Peyer's patch (tissue), 4 donors: Measurements from ENCODE around the gene GNB1L. TPM values are rescaled to one million over a fixed set of nuclear protein-coding genes. Genes with fewer than 3 reads are reported as not detected.

Experiments
- DNase-seq, 3 donors: peaks; one replicate each; pipeline ENCODE4 v3.0.0-alpha.2; 2017 to 2019
- H3K27ac ChIP-seq, 4 donors: fragments of 200-600 bp; sonication (generic); one replicate each; pipeline ENCODE4 v1.5.1; 2016 to 2019
- H3K27me3 ChIP-seq, 2 donors: fragments of 200-600 bp; sonication (generic); one replicate each; pipeline ENCODE4 v1.5.1; 2019
- H3K36me3 ChIP-seq, 3 donors: fragments of 200-600 bp; sonication (generic); one replicate each; pipeline ENCODE4 v1.5.1; 2016 to 2019
- H3K4me1 ChIP-seq, 4 donors: fragments of 200-600 bp; sonication (generic); one replicate each; pipeline ENCODE4 v1.5.1; 2016 to 2019
- H3K4me3 ChIP-seq, 4 donors: fragments of 200-600 bp; sonication (generic); 1 replicate in 3 of 4; 2 replicates in 1 of 4; pipeline ENCODE4 v1.5.1; 2016 to 2019; ENCODE audit warnings: mild to moderate bottlenecking in 1 of 4
- H3K9me3 ChIP-seq, 4 donors: fragments of 200-600 bp; sonication (generic); one replicate each; pipeline ENCODE4 v1.5.1; 2016 to 2019; ENCODE audit warnings: mild to moderate bottlenecking in 1 of 4
- POLR2A ChIP-seq, 2 donors: fragments of 450-650 bp; IDR thresholded peaks; one replicate each; pipeline ENCODE4 v1.5.1; 2017; ENCODE audit warnings: antibody characterized with exemption in 2 of 2, mild to moderate bottlenecking in 2 of 2, moderate library complexity in 2 of 2
- total RNA-seq, 4 donors: library from RNA; depleted of rRNA; stranded (reverse); fragments of >200 nt; gene quantifications; one replicate each; pipeline ENCODE4 v1.1.0, GENCODE V29; 2016
- TF ChIP-seq, protein P1 (sequence below), 6 experiments: fragments of 450-650 bp in 4 of 6; fragments of 200-600 bp in 2 of 6; sonication (generic) in 1 of 6; IDR thresholded peaks; one replicate each; pipeline ENCODE4 v1.5.1; 2017 to 2019; ENCODE audit warnings: antibody characterized with exemption in 6 of 6, mild to moderate bottlenecking in 3 of 6, moderate library complexity in 1 of 6

GNB1L gene
- total RNA-seq, 4 donors from 2014 or later: 3.1 to 6.6 (median 4.9) TPM

DNA sequence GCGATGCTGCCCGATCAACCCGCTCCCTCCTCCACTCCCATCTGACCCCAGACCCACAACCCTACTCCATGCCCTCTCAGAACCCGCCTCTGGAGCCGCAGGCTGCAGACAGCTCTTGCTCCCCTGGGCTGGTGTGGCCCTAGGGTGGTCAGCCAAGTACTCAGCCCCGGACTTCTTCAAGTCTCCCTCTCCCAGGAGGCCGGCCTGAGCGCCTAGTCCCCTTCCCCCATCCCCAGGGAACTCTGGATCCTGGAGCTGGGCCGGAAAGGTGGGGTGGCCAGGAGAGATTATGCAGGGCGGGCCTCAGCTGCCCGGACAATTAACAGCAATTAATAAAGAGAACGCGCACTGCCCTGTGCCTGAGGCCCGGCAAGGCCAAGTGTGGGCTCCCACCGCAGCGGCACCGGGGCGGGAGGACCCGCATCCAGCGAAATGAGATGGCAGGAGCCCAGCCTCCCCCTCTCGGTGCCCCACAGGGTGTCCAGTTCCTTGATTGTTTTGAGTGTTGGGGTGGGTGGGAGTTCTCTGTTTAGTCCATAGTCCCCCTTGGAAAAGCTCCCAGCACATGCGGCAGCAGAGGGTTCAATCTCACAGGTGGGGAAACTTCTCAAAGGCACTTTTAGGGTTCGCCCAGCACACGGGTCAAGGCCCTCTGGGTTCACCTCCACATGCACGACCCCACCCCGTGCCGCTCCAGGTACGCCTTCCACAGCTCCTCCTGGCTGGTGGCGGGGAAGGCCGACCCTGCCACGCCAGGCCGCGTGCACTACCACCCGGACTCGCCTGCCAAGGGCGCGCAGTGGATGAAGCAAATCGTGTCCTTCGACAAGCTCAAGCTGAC lies 91.0 kb downstream of the GNB1L start:
- no peak overlapping the region for H3K4me3 ChIP-seq
- H3K36me3 ChIP-seq: no peaks in the 10 kb centered on the region
- H3K4me1 ChIP-seq: peaks cover 0 to 48% (median 23%) of the 10 kb centered on the region in 4 donors
- no peak for TF ChIP-seq POLR2A (IDR thresholded peaks at IDR 0.05)
- TF ChIP-seq, protein P1, sequence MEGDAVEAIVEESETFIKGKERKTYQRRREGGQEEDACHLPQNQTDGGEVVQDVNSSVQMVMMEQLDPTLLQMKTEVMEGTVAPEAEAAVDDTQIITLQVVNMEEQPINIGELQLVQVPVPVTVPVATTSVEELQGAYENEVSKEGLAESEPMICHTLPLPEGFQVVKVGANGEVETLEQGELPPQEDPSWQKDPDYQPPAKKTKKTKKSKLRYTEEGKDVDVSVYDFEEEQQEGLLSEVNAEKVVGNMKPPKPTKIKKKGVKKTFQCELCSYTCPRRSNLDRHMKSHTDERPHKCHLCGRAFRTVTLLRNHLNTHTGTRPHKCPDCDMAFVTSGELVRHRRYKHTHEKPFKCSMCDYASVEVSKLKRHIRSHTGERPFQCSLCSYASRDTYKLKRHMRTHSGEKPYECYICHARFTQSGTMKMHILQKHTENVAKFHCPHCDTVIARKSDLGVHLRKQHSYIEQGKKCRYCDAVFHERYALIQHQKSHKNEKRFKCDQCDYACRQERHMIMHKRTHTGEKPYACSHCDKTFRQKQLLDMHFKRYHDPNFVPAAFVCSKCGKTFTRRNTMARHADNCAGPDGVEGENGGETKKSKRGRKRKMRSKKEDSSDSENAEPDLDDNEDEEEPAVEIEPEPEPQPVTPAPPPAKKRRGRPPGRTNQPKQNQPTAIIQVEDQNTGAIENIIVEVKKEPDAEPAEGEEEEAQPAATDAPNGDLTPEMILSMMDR (IDR thresholded peaks at IDR 0.05): no peak
- H3K27ac ChIP-seq: no peak overlapping the region
- peaks cover 0 to 77% of the 10 kb centered on the region in 2 donors for H3K27me3 ChIP-seq
- peaks cover 0 to 2% (median 0%) of the 10 kb centered on the region in 4 donors for H3K9me3 ChIP-seq
- no peak for DNase-seq

DNA sequence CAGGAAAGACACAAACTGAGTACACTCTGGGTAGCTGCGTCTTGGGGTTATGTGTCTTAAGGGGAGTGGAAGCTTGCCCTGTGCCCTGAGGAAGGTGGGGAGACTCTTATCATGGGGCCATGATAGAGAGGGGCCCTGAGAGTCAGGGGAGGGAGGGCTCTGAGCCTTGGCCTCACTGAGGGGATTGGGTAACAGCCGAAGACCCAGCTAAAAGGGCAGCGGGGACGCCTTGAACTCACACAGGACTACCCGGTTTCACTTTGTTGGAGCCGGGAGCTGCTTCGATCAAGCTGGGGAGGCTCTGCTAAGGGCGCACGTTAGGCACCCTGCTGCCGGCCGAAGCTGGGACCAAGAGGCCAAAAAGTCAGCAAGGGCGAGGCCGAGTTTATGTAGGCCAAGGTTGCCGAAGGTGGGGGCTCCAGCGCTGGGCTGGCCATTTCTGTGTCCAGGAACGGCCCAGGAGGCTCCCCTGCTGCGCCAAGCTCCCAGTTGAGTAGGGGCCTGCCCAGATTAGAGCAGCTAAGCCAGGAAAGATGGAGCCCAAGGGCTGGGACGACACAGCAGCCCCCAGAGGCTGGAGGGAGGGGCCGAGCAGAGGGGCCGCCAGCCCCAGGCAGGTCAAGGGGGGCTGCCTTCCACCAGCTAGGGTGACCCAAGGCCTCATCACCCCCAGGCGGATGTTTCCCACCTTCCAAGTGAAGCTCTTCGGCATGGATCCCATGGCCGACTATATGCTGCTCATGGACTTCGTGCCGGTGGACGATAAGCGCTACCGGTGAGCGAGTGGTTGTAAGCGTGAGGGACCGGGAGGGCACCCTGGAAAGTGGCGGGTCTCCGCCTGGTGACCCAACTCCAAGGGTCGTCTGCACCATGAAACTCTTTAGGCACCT lies 91.9 kb downstream of the GNB1L start:
- peaks cover 0 to 75% of the 10 kb centered on the region in 2 donors for H3K27me3 ChIP-seq
- no peak overlapping the region for H3K27ac ChIP-seq
- peaks cover 0 to 2% (median 0%) of the 10 kb centered on the region in 4 donors for H3K9me3 ChIP-seq
- no peaks in the 10 kb centered on the region for H3K36me3 ChIP-seq
- DNase-seq: no peak
- no peak overlapping the region for H3K4me3 ChIP-seq
- TF ChIP-seq, protein P1 (IDR thresholded peaks at IDR 0.05): no peak
- no peak for TF ChIP-seq POLR2A (IDR thresholded peaks at IDR 0.05)
- H3K4me1 ChIP-seq: peaks cover 0 to 42% (median 23%) of the 10 kb centered on the region in 4 donors

DNA sequence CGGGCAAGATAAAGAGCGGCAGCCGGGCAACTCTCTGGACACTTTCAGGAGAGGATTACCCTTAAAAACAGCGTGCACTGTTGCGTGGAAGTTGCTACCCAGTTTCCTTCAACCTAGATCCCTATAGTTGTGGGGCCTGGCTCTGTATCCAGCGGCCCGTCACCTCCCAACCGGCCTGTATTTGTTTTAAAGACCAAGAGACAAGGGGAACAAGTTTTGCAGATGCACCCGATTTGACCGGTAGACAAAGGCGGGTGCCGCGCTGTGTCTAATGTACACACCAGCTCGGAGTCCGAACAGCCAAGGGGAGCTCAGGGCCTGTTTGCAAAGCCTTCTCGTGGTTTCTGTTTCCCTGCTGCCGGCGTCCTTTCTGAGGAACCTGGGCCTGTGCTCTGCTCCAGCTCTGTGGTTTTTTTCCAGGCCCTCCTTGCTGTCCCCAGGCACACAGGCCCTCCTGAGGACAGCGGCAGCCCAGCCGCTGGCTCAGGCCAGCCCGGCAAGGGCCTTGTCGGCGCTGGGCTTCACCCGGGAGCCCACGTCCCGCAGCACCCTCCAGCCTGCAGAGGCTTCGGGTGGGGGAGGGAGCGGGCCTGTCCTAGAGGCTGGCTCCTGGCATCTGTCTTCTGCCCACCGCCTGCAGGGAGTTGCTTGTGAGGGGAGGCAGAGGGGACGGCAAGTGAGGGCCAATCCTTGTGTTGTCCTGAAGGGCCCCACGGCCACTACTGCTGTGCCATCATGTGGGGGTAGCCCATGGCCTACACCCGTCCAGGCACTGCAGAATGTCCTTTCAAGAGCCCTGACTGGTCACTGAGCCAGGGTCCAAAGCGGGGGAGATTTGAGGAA lies 92.7 kb downstream of the GNB1L start:
- Histone ChIP-seq H3K27me3 (peaks cover 0 to 66% of the 10 kb centered on the region in 2 donors), H3K27ac (no peak overlapping the region), H3K36me3 (no peaks in the 10 kb centered on the region), H3K9me3 (peaks cover 0 to 2% (median 0%) of the 10 kb centered on the region in 4 donors), H3K4me1 (peaks cover 0 to 38% (median 18%) of the 10 kb centered on the region in 4 donors), H3K4me3 (no peak overlapping the region)
- TF ChIP-seq POLR2A (IDR thresholded peaks at IDR 0.05): no peak
- DNase-seq: no peak

DNA sequence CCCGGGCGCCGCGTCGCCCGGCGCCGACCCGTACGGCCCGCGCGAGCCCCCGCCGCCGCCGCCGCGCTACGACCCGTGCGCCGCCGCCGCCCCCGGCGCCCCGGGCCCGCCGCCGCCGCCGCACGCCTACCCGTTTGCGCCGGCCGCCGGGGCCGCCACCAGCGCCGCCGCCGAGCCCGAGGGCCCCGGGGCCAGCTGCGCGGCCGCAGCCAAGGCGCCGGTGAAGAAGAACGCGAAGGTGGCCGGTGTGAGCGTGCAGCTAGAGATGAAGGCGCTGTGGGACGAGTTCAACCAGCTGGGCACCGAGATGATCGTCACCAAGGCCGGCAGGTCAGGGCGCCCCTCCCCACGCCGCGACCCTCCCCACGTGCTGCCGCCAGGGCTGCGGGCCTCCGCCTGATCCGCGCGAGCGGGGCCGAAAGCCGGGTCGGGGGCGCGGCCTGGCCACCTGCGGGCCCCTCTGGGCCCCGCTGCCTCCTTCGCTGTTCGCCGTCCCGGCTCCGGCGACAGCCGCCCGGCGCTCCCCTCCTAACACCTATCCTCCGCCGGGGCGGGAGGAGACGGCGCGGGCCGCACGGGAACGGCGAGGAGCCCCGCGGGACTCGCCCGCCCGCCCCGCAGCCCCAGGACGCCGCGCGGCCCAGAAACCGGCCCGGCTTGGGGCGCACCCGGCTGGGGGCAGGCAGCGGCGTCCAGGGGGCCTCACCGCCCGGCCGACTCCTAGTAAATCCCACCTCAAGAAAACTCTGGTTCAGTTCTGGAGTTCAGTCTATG lies 93.5 kb downstream of the GNB1L start:
- Histone ChIP-seq H3K27ac (no peak overlapping the region), H3K27me3 (peaks cover 0 to 65% of the 10 kb centered on the region in 2 donors), H3K4me1 (peaks cover 0 to 38% (median 16%) of the 10 kb centered on the region in 4 donors), H3K9me3 (peaks cover 0 to under 1% (median 0%) of the 10 kb centered on the region in 4 donors), H3K4me3 (peak overlapping the region in 2 of 4 donors; percentile 24 to 34), H3K36me3 (no peaks in the 10 kb centered on the region)
- no peak for DNase-seq
- no peak for TF ChIP-seq POLR2A (IDR thresholded peaks at IDR 0.05)
- TF ChIP-seq, protein P1 (IDR thresholded peaks at IDR 0.05): no peak
